ENCODE measurements around the gene EHF. TPM values are rescaled to one million over a fixed set of nuclear protein-coding genes. Genes with fewer than 3 reads are reported as not detected.

EHF gene
- total and polyA plus RNA-seq, 9 of the 15 experiments (the other 6 are each of a cell fraction or from before 2014, with no cell fraction given), result 0.04 to 0.54 (median 0.37) TPM

DNA sequence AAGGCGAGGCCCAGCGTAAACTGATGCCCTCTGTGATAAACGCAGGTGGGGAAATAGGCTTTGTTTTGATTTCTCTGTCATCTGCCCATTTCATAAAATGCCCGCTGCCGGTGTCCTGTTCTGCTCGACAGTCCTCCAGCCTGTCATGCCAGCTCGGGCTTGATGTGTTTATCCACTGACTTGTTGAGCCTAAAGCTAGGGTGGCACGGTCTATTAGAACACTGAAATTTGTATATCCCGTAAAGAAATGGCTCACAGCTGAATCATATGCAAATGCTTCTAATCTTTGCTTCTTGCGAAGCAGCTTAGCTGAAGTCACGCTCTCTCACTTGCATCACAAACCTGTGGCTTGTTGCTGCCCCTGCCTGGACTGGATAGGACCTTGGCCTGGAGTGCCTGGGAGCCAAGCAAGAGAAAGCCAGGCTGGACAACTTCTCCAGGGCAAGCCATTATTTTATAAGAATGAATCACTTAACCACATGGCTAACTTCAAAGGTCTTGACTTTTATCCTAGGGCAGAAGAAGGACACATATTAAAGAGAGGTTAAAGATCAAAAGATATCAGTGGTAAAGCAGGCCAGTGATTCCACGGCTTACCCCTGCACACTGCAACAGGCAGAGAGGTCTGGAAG lies 33.1 kb downstream of the EHF start (continued):
- TF ChIP-seq LARP7 (IDR thresholded peaks at IDR 0.05) (no peak), ZNF217 (CRISPR knock-in tag; IDR thresholded peaks at IDR 0.05) (no peak), EHMT2 (IDR thresholded peaks at IDR 0.05) (no peak), GABPA (tag; conservative IDR thresholded peaks at IDR 0.05; ENCODE audit: low read depth) (no peak), CREB1 (IDR thresholded peaks at IDR 0.05) (no peak), CREB1 (CRISPR knock-in tag; IDR thresholded peaks at IDR 0.05) (peak; percentile 57; the same call in 1 of the 2 replicates), TAF15 (IDR thresholded peaks at IDR 0.05; ENCODE audit: low read depth, low read length) (no peak), ARNT (IDR thresholded peaks at IDR 0.05) (no peak), CBX8 (IDR thresholded peaks at IDR 0.05; ENCODE audit: borderline replicate concordance, extremely low read depth, low read depth, low read length, poor library complexity, severe bottlenecking) (no peak), TAL1 (IDR thresholded peaks at IDR 0.05) (no peak), CCAR2 (IDR thresholded peaks at IDR 0.05; ENCODE audit: low read depth, low read length) (no peak), ZBTB1 (CRISPR knock-in tag; IDR thresholded peaks at IDR 0.05; ENCODE audit: borderline replicate concordance, low read depth) (no peak), TAF1 (IDR thresholded peaks at IDR 0.05; ENCODE audit: control insufficient read depth, extremely low read depth, insufficient read depth, low read length, severe bottlenecking) (no peak), ZFPM2 (CRISPR knock-in tag; IDR thresholded peaks at IDR 0.05) (no peak), ZNF311 (CRISPR knock-in tag; IDR thresholded peaks at IDR 0.05) (no peak), ELK1 (CRISPR knock-in tag; IDR thresholded peaks at IDR 0.05) (no peak), CC2D1A (IDR thresholded peaks at IDR 0.05) (no peak)
- TF ChIP-seq, protein P1, sequence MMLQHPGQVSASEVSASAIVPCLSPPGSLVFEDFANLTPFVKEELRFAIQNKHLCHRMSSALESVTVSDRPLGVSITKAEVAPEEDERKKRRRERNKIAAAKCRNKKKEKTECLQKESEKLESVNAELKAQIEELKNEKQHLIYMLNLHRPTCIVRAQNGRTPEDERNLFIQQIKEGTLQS (IDR thresholded peaks at IDR 0.05), result peak; percentile 51; the same call in 1 of the 2 replicates
- TF ChIP-seq, protein P1 (CRISPR knock-in tag; conservative IDR thresholded peaks at IDR 0.05), result no peak
- TF ChIP-seq, protein P2, sequence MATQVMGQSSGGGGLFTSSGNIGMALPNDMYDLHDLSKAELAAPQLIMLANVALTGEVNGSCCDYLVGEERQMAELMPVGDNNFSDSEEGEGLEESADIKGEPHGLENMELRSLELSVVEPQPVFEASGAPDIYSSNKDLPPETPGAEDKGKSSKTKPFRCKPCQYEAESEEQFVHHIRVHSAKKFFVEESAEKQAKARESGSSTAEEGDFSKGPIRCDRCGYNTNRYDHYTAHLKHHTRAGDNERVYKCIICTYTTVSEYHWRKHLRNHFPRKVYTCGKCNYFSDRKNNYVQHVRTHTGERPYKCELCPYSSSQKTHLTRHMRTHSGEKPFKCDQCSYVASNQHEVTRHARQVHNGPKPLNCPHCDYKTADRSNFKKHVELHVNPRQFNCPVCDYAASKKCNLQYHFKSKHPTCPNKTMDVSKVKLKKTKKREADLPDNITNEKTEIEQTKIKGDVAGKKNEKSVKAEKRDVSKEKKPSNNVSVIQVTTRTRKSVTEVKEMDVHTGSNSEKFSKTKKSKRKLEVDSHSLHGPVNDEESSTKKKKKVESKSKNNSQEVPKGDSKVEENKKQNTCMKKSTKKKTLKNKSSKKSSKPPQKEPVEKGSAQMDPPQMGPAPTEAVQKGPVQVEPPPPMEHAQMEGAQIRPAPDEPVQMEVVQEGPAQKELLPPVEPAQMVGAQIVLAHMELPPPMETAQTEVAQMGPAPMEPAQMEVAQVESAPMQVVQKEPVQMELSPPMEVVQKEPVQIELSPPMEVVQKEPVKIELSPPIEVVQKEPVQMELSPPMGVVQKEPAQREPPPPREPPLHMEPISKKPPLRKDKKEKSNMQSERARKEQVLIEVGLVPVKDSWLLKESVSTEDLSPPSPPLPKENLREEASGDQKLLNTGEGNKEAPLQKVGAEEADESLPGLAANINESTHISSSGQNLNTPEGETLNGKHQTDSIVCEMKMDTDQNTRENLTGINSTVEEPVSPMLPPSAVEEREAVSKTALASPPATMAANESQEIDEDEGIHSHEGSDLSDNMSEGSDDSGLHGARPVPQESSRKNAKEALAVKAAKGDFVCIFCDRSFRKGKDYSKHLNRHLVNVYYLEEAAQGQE (IDR thresholded peaks at IDR 0.05; ENCODE audit: borderline replicate concordance), result peak; percentile 71
- TF ChIP-seq, protein P2 (CRISPR knock-in tag; IDR thresholded peaks at IDR 0.05; ENCODE audit: low read depth), result no peak

Data from K562 (cell line).